Superior temporal gyrus (tissue), 1 donor: Measurements from ENCODE around the gene CABP7.
A peak's percentile ranks its signal among the peaks of the same experiment; 100 is the strongest.

Experiments used
- DNase-seq: peaks from one replicate; pipeline ENCODE4 v3.0.0-alpha.2; 2016; ENCODE audit errors: extremely low spot score

Gene CABP7

DNA sequence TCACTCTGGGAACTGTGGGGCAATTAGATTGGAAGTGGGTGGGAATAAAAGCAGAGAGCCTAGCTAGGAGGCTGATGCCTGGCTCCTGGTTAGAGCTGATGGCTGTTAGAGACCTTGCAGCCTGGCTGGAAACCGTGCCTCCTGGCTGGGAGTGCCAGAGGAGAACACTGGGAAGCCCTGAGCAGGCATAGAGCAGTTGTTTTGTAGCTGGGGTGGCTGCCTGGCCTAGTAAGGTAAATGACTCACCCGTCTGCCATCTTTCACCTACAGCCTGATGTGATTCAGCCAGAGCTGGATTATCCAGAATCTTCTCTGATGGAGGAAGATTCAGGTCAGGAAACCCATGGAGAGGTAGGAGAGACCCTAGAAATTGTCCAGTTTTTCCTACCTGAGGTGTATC lies 53.4 kb downstream of the CABP7 start:
- DNase-seq, result no peak

- no peak for DNase-seq
These were observed 60.4 kb downstream of the CABP7 start for GRCh38 chr22:29780220-29780619.

DNA sequence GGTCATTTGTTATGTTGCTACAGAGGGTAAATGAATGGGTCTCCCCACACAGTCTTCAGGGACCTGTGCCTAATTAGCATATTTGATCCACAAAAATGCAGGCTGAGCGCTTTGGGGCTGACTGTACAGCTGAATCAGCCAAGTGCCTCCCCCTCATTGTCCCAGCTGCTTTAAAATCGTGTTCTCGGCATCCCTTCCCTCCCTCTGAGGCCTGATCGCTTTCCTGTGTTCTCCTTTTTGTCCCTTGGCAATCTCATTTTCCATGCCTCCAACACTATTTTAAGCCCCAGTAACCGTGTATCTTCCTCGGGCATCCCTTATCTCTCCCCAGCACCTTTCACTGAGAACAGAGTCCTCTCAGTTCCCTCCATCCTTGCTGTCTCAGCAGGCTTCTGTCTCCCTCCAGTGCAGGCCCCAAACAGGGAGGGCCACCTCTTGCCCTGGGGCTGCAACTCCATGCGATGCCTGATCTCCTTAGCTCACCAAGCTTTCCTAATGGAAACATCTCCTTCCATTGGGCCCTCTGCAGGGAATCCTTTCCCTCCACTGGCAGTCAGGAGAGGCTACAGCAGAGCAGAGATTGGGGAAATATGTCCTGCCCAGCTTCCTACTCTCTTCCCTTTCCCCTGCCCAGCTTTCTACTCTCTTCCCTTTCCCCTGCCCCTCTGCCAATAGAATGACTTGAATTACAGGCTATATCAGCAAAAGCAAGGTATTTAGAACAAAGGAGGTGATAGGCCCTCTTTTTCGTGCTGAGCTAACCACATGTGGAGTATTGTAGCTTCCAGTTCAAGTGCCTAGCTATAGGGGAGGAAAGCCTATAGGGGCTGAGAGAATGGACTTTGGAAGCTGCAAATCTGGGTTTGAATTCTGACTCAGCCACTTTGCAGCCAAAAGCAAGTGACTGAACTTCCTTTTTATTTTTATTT lies 61.2 kb downstream of the CABP7 start:
- DNase-seq, result peak; percentile 65
